Glomerular visceral epithelial cell (primary cell): Measurements from ENCODE around the gene VN1R5.

Source experiments
- DNase-seq: peaks from one replicate; pipeline ENCODE4 v3.0.0-alpha.2; 2016; ENCODE audit errors: extremely low spot score

The VN1R5 gene

GRCh38 chr1:247300491-247301175, 44.8 kb downstream of the VN1R5 start:
- DNase-seq = no peak

- no peak for DNase-seq
Measured at GRCh38 chr1:247301176-247301540, 45.3 kb downstream of the VN1R5 start.

GRCh38 chr1:247303216-247303615, 47.3 kb downstream of the VN1R5 start:
- no peak for DNase-seq

GRCh38 chr1:247304031-247304430, 48.2 kb downstream of the VN1R5 start:
- no peak for DNase-seq
